Coronary artery (tissue), 2 donors: ENCODE data around the gene SERGEF.

Source experiments
- DNase-seq: peaks from one replicate; pipeline ENCODE4 v3.0.0-alpha.2; 2017; ENCODE audit warnings: low spot score
- H3K27ac ChIP-seq, 2 donors: fragments of 200-600 bp; sonication (generic); one replicate each; pipeline ENCODE4 v1.5.1; 2016 to 2019
- H3K4me3 ChIP-seq: fragments of 200-600 bp; sonication (generic); 2 replicates; pipeline ENCODE4 v1.5.1; 2016; ENCODE audit warnings: mild to moderate bottlenecking, moderate library complexity
- CTCF ChIP-seq: fragments of 200-600 bp; sonication (generic); IDR thresholded peaks from one replicate; pipeline ENCODE4 v1.5.1; 2019; ENCODE audit warnings: antibody characterized with exemption

The SERGEF gene

GRCh38 chr11:17742019-17742418, 270.8 kb downstream of the SERGEF start:
- no peak for TF ChIP-seq CTCF
- H3K4me3 ChIP-seq: no peak overlapping the region
- no peak for DNase-seq

GRCh38 chr11:17741487-17741886, 271.4 kb downstream of the SERGEF start:
- Histone ChIP-seq H3K4me3 (no peak overlapping the region), H3K27ac (no peak overlapping the region)
- TF ChIP-seq CTCF: no peak
- DNase-seq: no peak

More at GRCh38 chr11:17742019-17742418, 270.8 kb downstream of the SERGEF start:
- H3K27ac ChIP-seq: no peak overlapping the region

GRCh38 chr11:17740649-17741235, 272.1 kb downstream of the SERGEF start:
- TF ChIP-seq CTCF: no peak
- no peak for DNase-seq

GRCh38 chr11:17739945-17740338, 272.9 kb downstream of the SERGEF start:
- Histone ChIP-seq H3K27ac (no peak overlapping the region), H3K4me3 (no peak overlapping the region)
- TF ChIP-seq CTCF: no peak
- DNase-seq: no peak

More at GRCh38 chr11:17740649-17741235, 272.1 kb downstream of the SERGEF start:
- Histone ChIP-seq H3K27ac (no peak overlapping the region), H3K4me3 (no peak overlapping the region)

GRCh38 chr11:17738151-17738973, 274.5 kb downstream of the SERGEF start:
- no peak for TF ChIP-seq CTCF
- no peak for DNase-seq

More at GRCh38 chr11:17738151-17738973, 274.5 kb downstream of the SERGEF start:
- Histone ChIP-seq H3K27ac (no peak overlapping the region), H3K4me3 (no peak overlapping the region)
